NCI-H128 (cell line): ENCODE results near the gene IFNLR1.
"Not testable (repeated sequence)": the region's sequence is repeated elsewhere in the genome, so short reads cannot be mapped to it uniquely, and the experiment has no call there.

Source experiments
- DNase-seq: peaks from one replicate; lab custom pipeline; 2025; ENCODE audit not compliant: unreplicated experiment; lab: John Stamatoyannopoulos, UW

The IFNLR1 gene

GRCh38 chr1:24186993-24187790, at the start of gene IFNLR1:
TSS of gene IFNLR1 (minus strand) at chr1:24187289. CDS start at chr1:24187248, 41 bp downstream.
- peak; percentile 80 for DNase-seq

GRCh38 chr1:24235921-24236788, 49.1 kb upstream of the IFNLR1 start:
- no peak for DNase-seq

GRCh38 chr1:24233684-24234600, 46.9 kb upstream of the IFNLR1 start:
- no peak for DNase-seq

- no peak for DNase-seq
These were observed 44.6 kb upstream of the IFNLR1 start for GRCh38 chr1:24231701-24232100.

GRCh38 chr1:24228311-24228710, 41.2 kb upstream of the IFNLR1 start:
- DNase-seq: no peak

- DNase-seq: no peak
These were observed 39.7 kb upstream of the IFNLR1 start for GRCh38 chr1:24226749-24227148.

- DNase-seq: no peak
These were observed 37.7 kb upstream of the IFNLR1 start for GRCh38 chr1:24224761-24225160.

GRCh38 chr1:24224086-24224485, 37.0 kb upstream of the IFNLR1 start:
- no peak for DNase-seq

- no peak for DNase-seq
These were observed 35.7 kb upstream of the IFNLR1 start for GRCh38 chr1:24222793-24223192.

GRCh38 chr1:24222008-24222605, 35.0 kb upstream of the IFNLR1 start:
- no peak for DNase-seq

GRCh38 chr1:24221246-24221645, 34.2 kb upstream of the IFNLR1 start:
- DNase-seq: no peak

- DNase-seq: peak; percentile 12
These were observed 29.4 kb upstream of the IFNLR1 start for GRCh38 chr1:24216276-24217074.

GRCh38 chr1:24215226-24215814, 28.2 kb upstream of the IFNLR1 start:
- DNase-seq: no peak

GRCh38 chr1:24212376-24212775, 25.3 kb upstream of the IFNLR1 start:
- DNase-seq: no peak

GRCh38 chr1:24210195-24210627, 23.1 kb upstream of the IFNLR1 start:
- no peak for DNase-seq

GRCh38 chr1:24209097-24209496, 22.0 kb upstream of the IFNLR1 start:
- DNase-seq: no peak

- DNase-seq: no peak
These were observed 20.6 kb upstream of the IFNLR1 start for GRCh38 chr1:24207709-24208108.

- not testable (repeated sequence) for DNase-seq
These were observed 20.3 kb upstream of the IFNLR1 start for GRCh38 chr1:24207395-24207687.

- DNase-seq: no peak
These were observed 19.7 kb upstream of the IFNLR1 start for GRCh38 chr1:24206516-24207394.
